ENCODE data around the gene GSTM3. TPM values are rescaled to one million over a fixed set of nuclear protein-coding genes. Genes with fewer than 3 reads are reported as not detected.

The GSTM3 gene
- total and polyA plus RNA-seq, 9 of the 15 experiments (the other 6 are each of a cell fraction or from before 2014, with no cell fraction given) = 3.9 to 24.5 (median 9.4) TPM

DNA sequence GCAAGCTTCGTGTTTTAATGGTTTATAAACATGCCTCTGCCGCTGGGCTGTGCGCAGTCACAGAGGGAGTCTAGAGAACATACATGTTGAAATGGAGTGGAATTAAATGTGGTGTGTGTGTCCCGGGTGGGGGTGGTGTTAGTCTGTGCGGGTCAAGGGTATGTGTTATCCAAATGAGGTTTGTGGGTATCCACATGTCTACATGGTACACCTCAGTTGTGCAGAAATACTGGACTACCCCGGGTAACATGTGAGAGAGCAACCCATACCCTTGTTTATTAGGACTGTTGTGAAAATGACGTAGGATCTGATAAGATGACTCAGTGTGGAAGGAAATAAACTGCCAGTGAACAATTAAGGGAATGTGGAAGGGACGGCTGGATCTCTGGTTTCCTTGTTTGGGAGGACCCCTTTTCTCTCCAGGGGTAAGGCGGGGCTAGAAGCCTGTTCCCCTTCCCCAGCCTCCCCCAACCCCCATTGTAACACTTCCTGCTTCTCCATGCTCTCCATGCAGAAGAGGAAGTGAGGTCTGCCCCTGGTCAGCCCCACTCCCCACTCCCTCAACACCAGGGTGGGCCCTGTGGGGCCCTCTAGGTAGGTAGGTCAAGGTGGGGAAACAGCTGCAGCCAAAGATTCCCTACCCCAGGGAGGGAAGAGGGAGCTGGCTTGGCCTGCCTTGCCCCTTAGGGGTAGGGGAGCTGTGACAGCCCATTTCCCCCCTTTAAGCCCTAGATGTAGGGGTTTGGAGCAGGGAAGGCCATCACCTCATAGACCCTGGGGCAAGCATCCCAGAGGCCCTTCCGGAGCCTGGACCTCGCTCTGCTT lies 22.2 kb upstream of the GSTM3 start (continued):
- TF ChIP-seq ZNF589 (CRISPR knock-in tag; IDR thresholded peaks at IDR 0.05; ENCODE audit: low read depth) = peak; percentile 94
- no peak; the same call in 1 of the 2 replicates for TF ChIP-seq ZNF444 (CRISPR knock-in tag; IDR thresholded peaks at IDR 0.05)
- TF ChIP-seq ARID1B (IDR thresholded peaks at IDR 0.05) = peak; percentile 70
- peak; percentile 39; the same call in 1 of the 2 replicates for TF ChIP-seq TAF7 (tag; IDR thresholded peaks at IDR 0.05)
- no peak for TF ChIP-seq ESRRB (CRISPR knock-in tag; IDR thresholded peaks at IDR 0.05; ENCODE audit: borderline replicate concordance)
- peak; percentile 89; the same call in 1 of the 2 replicates for TF ChIP-seq ZNF197 (CRISPR knock-in tag; IDR thresholded peaks at IDR 0.05; ENCODE audit: low read depth)
- TF ChIP-seq NR2C1 (IDR thresholded peaks at IDR 0.05) = peak; percentile 30; the same call in 1 of the 2 replicates
- TF ChIP-seq NR2C1 (tag; IDR thresholded peaks at IDR 0.05) = no peak
- peak; percentile 21; the same call in 1 of the 2 replicates for TF ChIP-seq HDAC2 (IDR thresholded peaks at IDR 0.05)
- no peak for TF ChIP-seq TGIF2 (CRISPR knock-in tag; IDR thresholded peaks at IDR 0.05)
- TF ChIP-seq, protein P1, sequence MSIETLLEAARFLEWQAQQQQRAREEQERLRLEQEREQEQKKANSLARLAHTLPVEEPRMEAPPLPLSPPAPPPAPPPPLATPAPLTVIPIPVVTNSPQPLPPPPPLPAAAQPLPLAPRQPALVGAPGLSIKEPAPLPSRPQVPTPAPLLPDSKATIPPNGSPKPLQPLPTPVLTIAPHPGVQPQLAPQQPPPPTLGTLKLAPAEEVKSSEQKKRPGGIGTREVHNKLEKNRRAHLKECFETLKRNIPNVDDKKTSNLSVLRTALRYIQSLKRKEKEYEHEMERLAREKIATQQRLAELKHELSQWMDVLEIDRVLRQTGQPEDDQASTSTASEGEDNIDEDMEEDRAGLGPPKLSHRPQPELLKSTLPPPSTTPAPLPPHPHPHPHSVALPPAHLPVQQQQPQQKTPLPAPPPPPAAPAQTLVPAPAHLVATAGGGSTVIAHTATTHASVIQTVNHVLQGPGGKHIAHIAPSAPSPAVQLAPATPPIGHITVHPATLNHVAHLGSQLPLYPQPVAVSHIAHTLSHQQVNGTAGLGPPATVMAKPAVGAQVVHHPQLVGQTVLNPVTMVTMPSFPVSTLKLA (conservative IDR thresholded peaks at IDR 0.05) = peak in 1 of 2 experiments; percentile 40; a peak in 1 of 4 replicates
- TF ChIP-seq, protein P2, sequence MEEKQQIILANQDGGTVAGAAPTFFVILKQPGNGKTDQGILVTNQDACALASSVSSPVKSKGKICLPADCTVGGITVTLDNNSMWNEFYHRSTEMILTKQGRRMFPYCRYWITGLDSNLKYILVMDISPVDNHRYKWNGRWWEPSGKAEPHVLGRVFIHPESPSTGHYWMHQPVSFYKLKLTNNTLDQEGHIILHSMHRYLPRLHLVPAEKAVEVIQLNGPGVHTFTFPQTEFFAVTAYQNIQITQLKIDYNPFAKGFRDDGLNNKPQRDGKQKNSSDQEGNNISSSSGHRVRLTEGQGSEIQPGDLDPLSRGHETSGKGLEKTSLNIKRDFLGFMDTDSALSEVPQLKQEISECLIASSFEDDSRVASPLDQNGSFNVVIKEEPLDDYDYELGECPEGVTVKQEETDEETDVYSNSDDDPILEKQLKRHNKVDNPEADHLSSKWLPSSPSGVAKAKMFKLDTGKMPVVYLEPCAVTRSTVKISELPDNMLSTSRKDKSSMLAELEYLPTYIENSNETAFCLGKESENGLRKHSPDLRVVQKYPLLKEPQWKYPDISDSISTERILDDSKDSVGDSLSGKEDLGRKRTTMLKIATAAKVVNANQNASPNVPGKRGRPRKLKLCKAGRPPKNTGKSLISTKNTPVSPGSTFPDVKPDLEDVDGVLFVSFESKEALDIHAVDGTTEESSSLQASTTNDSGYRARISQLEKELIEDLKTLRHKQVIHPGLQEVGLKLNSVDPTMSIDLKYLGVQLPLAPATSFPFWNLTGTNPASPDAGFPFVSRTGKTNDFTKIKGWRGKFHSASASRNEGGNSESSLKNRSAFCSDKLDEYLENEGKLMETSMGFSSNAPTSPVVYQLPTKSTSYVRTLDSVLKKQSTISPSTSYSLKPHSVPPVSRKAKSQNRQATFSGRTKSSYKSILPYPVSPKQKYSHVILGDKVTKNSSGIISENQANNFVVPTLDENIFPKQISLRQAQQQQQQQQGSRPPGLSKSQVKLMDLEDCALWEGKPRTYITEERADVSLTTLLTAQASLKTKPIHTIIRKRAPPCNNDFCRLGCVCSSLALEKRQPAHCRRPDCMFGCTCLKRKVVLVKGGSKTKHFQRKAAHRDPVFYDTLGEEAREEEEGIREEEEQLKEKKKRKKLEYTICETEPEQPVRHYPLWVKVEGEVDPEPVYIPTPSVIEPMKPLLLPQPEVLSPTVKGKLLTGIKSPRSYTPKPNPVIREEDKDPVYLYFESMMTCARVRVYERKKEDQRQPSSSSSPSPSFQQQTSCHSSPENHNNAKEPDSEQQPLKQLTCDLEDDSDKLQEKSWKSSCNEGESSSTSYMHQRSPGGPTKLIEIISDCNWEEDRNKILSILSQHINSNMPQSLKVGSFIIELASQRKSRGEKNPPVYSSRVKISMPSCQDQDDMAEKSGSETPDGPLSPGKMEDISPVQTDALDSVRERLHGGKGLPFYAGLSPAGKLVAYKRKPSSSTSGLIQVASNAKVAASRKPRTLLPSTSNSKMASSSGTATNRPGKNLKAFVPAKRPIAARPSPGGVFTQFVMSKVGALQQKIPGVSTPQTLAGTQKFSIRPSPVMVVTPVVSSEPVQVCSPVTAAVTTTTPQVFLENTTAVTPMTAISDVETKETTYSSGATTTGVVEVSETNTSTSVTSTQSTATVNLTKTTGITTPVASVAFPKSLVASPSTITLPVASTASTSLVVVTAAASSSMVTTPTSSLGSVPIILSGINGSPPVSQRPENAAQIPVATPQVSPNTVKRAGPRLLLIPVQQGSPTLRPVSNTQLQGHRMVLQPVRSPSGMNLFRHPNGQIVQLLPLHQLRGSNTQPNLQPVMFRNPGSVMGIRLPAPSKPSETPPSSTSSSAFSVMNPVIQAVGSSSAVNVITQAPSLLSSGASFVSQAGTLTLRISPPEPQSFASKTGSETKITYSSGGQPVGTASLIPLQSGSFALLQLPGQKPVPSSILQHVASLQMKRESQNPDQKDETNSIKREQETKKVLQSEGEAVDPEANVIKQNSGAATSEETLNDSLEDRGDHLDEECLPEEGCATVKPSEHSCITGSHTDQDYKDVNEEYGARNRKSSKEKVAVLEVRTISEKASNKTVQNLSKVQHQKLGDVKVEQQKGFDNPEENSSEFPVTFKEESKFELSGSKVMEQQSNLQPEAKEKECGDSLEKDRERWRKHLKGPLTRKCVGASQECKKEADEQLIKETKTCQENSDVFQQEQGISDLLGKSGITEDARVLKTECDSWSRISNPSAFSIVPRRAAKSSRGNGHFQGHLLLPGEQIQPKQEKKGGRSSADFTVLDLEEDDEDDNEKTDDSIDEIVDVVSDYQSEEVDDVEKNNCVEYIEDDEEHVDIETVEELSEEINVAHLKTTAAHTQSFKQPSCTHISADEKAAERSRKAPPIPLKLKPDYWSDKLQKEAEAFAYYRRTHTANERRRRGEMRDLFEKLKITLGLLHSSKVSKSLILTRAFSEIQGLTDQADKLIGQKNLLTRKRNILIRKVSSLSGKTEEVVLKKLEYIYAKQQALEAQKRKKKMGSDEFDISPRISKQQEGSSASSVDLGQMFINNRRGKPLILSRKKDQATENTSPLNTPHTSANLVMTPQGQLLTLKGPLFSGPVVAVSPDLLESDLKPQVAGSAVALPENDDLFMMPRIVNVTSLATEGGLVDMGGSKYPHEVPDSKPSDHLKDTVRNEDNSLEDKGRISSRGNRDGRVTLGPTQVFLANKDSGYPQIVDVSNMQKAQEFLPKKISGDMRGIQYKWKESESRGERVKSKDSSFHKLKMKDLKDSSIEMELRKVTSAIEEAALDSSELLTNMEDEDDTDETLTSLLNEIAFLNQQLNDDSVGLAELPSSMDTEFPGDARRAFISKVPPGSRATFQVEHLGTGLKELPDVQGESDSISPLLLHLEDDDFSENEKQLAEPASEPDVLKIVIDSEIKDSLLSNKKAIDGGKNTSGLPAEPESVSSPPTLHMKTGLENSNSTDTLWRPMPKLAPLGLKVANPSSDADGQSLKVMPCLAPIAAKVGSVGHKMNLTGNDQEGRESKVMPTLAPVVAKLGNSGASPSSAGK (IDR thresholded peaks at IDR 0.05) = peak; percentile 46
- peak; percentile 48; the same call in 1 of the 2 replicates for TF ChIP-seq MECOM (CRISPR knock-in tag; IDR thresholded peaks at IDR 0.05)
- TF ChIP-seq SMAD3 (CRISPR knock-in tag; conservative IDR thresholded peaks at IDR 0.05) = peak; percentile 71; the same call in 1 of the 2 replicates
- TF ChIP-seq L3MBTL2 (IDR thresholded peaks at IDR 0.05) = 0 out of 2 replicates have a peak, but pooled peaks have one; percentile 17
- no peak for TF ChIP-seq NFXL1 (CRISPR knock-in tag; IDR thresholded peaks at IDR 0.05)
